LNCAP (cell line): ENCODE measurements around the gene NUCKS1.

Experiments used
- CTCF ChIP-seq: fragments of 450-650 bp; IDR thresholded peaks from 2 replicates; pipeline ENCODE4 v1.5.1; 2017; ENCODE audit warnings: mild to moderate bottlenecking

Gene NUCKS1

GRCh38 chr1:205787287-205787916 lies 37.4 kb upstream of the NUCKS1 start:
- TF ChIP-seq CTCF: no peak

- no peak for TF ChIP-seq CTCF
Observed at GRCh38 chr1:205786601-205787000, 36.6 kb upstream of the NUCKS1 start.

- TF ChIP-seq CTCF: no peak
Observed at GRCh38 chr1:205785446-205785845, 35.5 kb upstream of the NUCKS1 start.

- no peak for TF ChIP-seq CTCF
Observed at GRCh38 chr1:205783904-205784303, 33.9 kb upstream of the NUCKS1 start.

GRCh38 chr1:205783433-205783795 lies 33.4 kb upstream of the NUCKS1 start:
- TF ChIP-seq CTCF: no peak

- TF ChIP-seq CTCF: no peak
Observed at GRCh38 chr1:205782627-205783432, 32.8 kb upstream of the NUCKS1 start.

- no peak for TF ChIP-seq CTCF
Observed at GRCh38 chr1:205780335-205780734, 30.4 kb upstream of the NUCKS1 start.
